GM19099 (cell line): Measurements from ENCODE around the gene FNDC3B.

Source experiments
- POLR2A ChIP-seq: IDR thresholded peaks from 3 replicates; pipeline ENCODE4 v1.6.1; 2011; ENCODE audit warnings: low read depth; ENCODE audit not compliant: insufficient read length; ENCODE audit errors: extremely low read depth

Gene FNDC3B

DNA sequence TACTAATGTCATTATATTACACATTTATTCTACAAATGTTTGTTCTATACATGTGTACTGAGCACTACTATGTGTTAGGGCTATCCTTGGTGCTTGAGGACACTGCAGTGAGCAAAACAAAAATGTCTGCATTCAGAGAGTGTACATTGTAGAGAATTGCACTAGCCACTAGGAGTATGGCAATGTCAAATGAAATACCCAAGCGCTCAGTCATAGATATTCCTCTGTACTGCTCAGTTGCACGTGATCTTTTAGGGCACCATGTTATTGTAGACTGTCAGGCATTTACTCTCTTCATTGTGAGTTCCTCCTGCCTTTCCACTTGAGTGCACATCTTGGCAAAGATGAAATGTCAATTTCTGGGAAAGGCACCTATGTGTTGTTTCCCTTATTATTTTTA is 36.8 kb downstream of the FNDC3B start:
- no peak for TF ChIP-seq POLR2A

DNA sequence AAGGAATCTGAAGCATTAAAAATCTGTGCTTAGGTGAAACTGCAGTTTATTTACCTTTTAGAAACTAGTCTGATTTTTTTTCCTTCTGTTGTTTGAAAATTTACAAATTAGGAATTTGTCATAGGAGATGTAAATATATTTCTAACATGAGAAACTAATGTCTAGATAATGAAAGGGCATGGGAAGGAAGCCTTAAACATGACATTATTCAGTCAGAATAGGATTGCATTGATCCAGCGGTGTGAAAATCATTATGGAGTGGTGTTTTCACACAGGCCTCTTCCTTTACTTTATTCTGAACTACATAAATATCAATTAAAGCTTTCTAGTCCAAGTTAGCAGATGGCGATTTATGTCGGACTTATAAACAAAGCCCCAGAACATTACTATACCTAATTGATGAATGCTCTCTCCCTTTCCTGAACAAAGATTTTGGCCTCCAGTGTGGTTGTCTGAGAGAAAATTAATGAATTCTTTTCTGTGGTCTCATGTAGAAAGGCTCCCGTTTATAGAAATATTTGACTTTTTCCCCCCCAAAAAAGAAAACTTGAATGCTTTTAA is 37.9 kb downstream of the FNDC3B start:
- no peak for TF ChIP-seq POLR2A

DNA sequence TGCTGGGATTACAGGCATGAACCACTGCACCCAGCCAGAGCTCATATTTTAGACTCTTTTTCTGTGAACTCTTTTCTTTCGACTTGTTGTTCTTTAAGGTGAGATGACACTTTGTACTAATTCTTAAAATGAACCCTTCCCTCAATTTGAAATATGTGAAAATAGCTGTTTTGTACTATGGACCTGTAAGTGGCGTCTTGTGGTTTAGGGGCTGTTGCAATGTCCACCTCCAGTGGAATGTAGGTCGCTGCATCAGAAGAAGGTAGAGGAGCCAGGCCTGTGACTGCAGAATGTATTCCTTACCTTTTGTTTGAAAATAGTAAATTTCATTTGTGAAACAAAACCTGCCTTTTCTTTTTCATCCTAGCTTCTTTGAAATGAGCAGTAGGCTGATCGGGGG is 38.9 kb downstream of the FNDC3B start:
- TF ChIP-seq POLR2A = no peak

DNA sequence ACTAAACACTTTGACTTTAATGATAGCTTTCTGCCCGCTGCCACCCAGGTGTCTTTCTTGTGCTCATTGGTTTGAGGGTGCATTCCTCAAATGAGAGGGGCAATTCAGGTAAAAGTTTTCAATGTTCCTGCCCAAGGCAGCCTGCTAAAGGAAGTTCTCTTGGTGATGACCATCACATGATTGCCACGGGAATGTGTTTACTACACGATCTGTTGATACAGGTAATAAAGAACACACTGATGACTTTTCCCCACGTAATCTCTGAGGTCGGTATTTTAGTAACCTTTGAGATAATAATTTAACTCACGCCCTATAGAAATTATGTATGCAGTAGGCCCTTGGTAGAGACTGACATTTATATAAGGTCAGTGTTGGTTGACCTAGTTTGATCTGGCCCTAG is 39.3 kb downstream of the FNDC3B start:
- TF ChIP-seq POLR2A = no peak

DNA sequence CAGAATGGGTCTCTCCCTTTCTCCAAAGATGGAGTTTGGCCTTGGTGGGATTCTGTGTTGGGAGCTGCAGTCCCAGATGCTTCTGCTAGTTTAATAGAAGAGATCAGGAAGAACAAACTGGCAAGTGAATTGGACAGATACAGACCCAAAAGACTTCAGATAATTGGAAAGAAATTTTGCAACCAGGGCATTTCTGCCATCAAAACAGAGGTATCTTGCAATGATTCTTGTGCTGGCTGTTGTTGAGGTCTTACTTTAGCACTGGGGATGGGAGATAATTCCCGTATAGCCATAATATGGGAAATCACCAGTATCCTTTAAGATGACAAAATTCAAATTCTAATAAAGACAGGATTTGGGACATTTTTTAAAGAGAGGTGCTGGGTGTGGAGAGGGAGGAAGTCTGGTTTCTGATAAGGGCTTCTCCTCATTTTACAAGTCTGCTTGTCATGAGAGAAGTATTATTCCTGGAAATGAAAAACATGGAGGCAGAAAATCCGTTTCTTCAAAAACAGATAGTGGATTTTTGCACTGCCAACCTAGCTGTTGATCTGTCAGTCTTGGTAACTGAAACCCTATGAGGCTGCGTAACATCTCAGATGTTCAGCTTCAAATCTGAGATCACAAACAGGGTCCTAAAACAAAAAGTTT is 40.1 kb downstream of the FNDC3B start:
- no peak for TF ChIP-seq POLR2A

DNA sequence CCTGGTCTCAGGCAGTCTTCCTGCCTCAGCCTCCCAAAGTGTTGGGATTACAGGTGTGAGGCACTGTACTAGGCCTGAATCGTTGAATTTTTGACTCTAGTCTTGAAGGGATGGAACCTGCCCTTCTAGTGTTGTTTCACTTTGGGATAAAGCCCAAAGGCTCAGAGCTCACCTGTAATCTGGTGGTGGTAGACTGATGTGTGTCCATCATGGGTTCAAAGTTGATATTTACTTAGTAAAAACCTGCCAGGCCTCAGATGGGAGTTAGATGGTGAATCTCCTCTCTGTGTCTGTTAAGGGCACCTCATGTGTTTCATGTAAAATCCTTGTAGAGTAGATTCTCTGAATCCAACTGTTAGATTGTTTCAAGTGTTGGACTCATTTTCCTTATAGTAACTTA is 41.1 kb downstream of the FNDC3B start:
- no peak for TF ChIP-seq POLR2A

DNA sequence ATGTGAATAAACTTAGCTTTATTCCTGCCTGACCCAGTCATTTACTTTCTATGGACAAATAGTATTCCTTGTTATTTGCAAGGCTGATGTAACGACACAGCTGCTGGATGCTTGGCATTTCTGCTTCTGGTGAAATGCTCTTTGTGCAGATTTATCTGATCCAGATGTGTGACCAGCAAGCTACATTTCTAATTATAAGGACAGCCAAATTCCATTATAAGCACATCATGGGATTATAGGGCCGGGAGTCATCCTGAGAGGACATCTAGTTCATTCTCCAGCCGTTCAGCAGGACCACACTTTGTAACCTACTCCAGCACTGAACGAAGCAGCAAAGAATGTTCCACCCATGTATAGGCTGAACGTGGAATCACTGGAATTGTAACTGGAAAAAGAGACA is 42.9 kb downstream of the FNDC3B start:
- no peak for TF ChIP-seq POLR2A

DNA sequence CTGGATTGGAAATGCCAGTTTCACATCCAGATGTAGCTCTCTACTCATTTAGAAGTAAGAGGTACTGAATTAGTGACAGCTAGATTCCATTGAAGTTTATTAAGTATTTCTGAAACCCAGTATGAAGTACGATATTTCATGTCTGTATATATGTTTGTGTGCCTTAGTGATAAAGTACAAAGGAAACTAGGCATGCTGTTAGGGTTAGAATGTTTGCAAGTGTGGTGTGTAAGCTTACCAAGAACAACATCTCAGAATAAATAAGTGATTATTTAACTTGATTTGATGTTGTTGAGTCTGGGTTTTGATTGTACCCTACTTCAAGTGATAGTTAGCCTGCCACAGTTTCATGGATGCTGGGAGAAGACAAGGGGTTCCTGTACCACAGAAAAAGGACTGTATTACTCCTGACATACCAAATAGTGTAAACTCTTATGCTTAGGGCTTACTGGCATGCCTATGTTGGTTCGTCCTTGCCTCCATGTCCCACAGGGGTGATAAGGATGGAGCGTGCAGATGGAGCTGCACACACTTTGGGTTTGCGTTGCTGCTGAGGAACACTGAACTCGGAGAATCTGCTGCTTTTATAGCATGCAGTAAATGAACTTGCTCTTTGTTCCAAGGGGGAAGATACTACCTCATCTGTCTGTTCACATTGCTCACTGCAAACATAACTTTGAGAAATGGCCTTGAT is 43.6 kb downstream of the FNDC3B start:
- no peak for TF ChIP-seq POLR2A

DNA sequence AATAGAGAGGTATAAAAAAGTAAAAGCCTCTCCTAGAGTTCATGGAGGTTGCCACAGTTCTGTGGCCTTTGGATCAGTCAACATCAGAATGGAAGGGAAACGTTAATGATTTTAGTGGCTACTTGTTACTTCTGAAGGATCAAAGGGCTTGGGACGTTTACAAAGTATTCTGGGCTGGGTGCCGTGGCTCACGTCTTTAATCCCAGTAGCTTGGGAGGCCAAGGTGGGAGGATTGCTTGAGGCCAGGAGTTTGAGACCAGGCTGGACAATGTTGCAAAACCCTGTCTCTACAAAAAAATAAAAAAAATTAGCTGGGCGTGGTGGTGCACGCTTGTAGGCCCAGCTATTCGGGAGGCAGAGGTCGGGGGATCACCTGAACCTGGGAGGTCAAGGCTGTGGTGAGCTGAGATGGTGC is 44.6 kb downstream of the FNDC3B start:
- no peak for TF ChIP-seq POLR2A

DNA sequence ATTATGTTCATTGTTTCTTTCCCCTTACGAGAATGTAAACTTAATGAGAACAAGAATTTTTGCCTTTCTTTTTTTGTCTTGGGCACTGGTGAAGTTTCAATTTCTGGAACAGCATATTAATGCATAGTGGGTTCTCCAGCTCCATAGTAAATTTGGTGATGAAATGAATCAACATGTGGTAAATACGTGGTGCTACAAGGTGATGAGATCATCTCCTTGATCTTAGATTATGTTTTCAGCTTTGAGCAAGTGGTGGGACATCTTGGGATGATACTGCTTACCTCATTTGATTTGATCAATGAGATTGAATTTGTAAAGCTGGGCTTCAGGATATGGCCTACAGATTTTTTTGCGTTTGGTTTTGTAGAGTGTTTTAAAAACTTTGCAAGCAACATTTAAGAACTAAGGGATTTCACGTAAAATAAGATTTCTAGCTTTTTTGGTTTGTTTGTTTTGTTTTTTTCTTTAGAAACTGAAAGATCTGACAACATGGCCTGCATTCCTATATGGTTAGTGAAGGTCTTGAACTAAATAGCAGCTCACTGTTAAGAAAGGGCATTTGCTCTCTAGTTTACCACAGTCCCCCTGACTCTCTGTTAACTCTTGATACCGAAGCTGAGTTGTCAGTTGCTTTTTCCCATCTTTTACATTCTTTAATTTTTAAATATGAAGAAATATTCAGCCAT is 45.6 kb downstream of the FNDC3B start:
- TF ChIP-seq POLR2A = no peak

DNA sequence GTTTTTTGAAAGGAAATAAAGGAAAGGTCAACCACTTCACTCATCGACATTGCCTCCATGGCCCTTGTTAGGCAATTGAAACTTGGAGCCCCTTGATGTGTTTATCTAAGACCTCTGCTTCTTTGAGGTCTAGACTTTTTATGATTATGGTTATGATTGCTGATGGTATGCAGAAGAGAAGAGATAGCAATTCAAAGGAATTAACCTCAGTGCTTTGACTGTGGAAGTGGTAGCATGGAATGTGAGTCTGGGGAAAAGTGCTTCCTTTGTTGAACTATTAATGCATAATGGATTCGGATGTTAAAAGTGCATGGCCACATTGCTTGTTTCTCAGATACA is 46.1 kb downstream of the FNDC3B start:
- TF ChIP-seq POLR2A = no peak

DNA sequence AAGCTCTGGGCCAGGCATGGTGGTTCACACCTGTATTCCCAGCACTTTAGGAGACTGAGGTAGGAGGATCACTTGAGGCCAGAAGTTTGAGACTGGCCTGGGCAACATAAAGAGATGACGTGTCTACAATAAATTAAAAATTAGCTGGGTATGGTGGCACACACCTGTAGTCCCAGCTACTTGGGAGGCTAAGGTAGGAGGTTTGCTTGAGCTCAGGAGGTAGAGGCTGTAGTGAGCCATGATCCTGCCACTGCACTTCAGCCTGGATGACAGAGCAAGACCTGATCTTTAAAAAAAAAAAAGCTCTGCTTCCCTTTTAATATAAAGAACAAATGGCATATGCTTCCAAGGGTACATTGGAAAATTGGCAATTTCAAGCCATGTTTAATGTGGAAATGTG is 46.7 kb downstream of the FNDC3B start:
- no peak for TF ChIP-seq POLR2A

DNA sequence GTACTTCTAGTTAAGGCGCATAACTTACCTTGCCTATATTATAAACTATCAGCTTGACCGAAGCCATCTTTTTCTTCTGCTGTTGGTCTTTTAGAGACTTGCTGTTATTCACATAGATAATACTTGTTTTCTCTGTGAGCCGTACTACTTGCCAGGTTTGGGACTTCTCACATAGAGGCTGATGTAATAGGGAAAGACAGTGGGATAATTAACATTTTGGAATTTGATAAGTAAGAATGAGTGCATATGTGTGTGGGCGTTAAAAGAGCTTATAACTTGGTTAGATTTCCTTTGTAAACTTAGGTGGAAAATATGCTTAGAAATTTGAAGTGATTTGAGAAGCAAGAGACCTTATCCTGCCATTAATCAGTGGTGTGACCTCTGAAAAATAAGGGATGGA is 47.8 kb downstream of the FNDC3B start:
- no peak for TF ChIP-seq POLR2A

DNA sequence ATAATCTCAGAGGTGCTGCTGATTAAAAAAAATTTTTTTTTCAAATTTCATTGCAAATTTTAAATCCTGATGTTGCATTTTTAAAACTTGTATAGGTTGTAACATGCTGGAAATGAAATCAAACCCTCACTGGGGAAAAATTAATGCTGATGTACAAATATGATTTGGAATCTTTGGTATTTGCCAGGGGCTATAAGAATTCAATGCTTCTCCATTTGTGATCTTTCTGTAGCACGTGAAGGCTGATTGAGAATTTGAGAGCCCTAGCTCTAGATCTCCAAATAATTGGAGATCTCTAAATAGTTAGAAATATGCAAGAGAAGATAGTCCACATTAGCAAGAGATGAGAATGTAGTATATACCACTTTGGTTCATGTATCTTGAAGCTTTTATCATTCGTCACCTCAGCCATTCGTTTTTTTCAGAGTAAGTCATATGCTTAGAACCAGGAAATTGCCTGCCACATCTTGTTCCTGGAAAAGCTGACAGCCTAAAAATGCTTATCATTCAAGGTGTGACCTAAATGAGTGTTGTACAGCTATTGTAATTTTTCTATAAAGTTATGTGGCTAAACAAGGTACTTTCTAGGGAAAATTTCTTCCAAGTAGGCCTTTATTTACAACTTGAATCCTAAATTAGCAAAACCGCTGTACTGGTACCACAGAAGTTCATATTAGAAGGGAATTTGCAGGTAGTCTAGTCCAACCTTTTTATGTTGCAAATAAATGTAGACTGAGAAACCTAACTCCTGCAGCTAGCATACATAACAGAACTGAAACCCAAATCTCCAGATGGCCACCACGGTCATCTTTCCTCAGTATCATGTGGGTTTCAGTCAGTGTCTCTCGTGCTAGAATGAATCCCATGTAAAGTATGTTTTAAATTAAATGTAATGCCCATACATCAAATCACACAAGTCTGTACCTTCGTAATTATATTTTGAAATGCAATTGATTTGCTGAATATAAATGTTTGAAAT is 48.5 kb downstream of the FNDC3B start:
- no peak for TF ChIP-seq POLR2A

DNA sequence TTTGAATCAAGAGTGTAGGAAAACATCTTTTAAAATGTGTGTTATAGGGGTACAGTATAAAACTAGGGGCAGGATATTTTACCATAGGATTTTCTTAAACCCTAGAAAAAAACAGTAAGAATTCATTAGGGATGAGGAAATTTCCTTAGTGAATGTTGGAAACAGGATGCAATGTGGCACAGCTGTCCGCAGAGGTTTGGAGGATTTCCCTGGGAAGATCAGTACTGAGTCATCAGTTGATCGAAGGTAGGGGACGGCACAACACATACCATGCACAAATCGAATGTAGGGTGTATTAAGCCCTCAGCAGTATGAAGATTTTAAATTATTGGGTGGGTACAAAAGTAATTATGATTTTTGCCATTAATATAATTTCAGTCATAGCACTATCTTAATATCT is 49.9 kb downstream of the FNDC3B start:
- no peak for TF ChIP-seq POLR2A

DNA sequence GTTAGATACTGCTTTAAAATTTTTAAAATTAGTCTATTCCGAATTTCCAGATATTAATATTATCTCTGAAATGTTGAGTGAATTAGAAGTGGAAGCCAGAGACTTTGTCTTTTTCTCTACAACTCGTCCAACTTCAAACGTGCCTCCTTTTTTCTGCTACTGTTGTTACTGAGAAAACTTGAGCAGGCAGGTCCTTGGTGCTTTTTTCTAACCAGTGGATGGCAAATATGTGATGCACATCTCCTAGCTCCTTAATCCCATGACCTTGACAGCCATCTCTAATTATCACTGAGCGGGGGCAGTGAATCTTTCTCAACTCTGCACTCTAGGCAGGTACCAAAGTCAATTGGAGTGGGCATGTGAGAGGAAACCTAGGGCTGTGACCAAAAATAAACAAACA is 50.7 kb downstream of the FNDC3B start:
- TF ChIP-seq POLR2A = no peak

DNA sequence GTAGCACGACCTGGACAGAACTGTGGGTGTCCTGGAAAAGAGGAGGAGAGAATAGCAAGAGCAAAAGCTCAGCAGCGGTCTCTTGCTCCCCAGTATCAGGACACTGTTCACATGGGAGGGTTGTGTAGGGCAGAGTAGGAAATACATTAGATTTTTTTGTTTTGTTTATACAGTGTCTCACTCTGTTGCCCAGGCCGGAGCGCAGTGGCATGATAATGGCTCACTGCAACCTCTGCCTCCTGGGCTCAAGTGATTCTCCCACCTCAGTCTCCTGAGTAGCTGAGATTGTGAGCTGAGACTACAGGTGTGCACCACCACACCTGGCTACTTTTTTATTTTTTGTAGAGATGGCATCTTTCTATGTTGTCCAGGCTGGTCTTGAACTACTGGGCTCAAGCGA is 53.3 kb downstream of the FNDC3B start:
- TF ChIP-seq POLR2A = no peak
